Activated CD8-positive, alpha-beta memory T cell treated with anti-CD3 and anti-CD28 coated beads, Interleukin-2, amount 10 ng/mL, durations not matched to agents 7 days and 5 days (primary cell): ENCODE measurements around the gene PRKRIP1. TPM values are rescaled to one million over a fixed set of nuclear protein-coding genes. Genes with fewer than 3 reads are reported as not detected.
"Not testable (repeated sequence)": the region's sequence is repeated elsewhere in the genome, so short reads cannot be mapped to it uniquely, and the experiment has no call there.

Experiments used
- ATAC-seq: fragments of 150-1000 bp; cut with Tn5 transposase; one replicate; pipeline ENCODE4 v1.10.0; 2021; ENCODE audit warnings: moderate library complexity
- CTCF ChIA-PET: fragments of 350-600 bp; sonication (Branson Sonifier 250); formaldehyde crosslinking; loops from one replicate; lab custom pipeline; 2021; ENCODE audit warnings: antibody characterized with exemption; lab: Charles Lee
- DNase-seq: peaks from one replicate; pipeline ENCODE4 v3.0.0-alpha.2; 2020
- H3K27ac Mint-ChIP-seq: one replicate; pipeline ENCODE4 v1.8.0; 2021; ENCODE audit warnings: mild to moderate bottlenecking, mixed read lengths
- H3K27me3 Mint-ChIP-seq: one replicate; pipeline ENCODE4 v1.8.0; 2021; ENCODE audit warnings: mixed read lengths
- H3K36me3 Mint-ChIP-seq: one replicate; pipeline ENCODE4 v1.8.0; 2021; ENCODE audit warnings: mild to moderate bottlenecking, mixed read lengths
- H3K4me1 Mint-ChIP-seq: one replicate; pipeline ENCODE4 v1.8.0; 2021; ENCODE audit warnings: mixed read lengths
- H3K4me3 Mint-ChIP-seq: one replicate; pipeline ENCODE4 v1.8.0; 2021; ENCODE audit warnings: mild to moderate bottlenecking, moderate library complexity, mixed read lengths
- H3K9me3 Mint-ChIP-seq: one replicate; pipeline ENCODE4 v1.8.0; 2022; ENCODE audit warnings: low read depth, mixed read lengths
- total RNA-seq, 2 experiments: library from RNA; stranded (reverse); gene quantifications; one replicate each; pipeline ENCODE4 v1.2.3, GENCODE V29; 2021

Gene PRKRIP1
- total RNA-seq, 2 experiments from 2014 or later, result 22.2 to 34.5 TPM

DNA sequence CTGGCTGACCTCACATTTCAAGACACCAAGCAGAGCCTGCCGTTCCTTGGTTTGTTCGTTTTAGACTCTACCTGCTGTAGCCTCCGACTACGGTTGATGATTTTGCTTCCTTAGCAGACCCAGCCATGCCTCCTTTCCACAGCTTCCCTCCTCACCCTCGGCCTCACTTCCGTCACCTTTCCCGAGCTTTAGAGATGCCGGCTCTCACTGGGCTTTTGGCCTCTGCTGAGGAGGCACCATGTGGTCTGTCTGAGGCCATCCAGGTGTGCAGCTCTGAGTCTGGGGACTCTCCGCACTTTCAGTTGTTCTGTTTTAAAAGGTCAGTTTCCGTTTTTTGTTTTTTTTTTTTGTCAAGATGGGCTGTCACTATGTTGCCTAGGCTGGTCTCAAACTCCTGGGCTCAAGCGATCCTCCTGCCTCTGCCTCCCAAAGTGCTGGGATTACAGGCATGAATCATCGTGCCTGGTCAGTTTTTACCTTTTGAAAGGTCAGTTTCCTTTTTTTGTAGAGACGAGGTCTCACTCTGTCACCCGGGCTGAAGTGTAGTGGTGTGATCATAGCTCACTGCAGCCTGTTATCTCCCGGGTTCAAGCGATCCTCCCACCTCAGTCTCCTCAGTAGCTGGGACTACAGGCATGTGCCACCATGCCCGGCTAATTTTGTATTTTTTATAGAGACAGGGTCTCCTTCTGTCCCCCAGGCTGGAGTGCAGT lies 49.0 kb downstream of the PRKRIP1 start:
- Mint-ChIP-seq H3K4me3 (no peak overlapping the region), H3K27me3 (no peaks in the 10 kb centered on the region), H3K4me1 (peaks cover 10% of the 10 kb centered on the region), H3K9me3 (no peaks in the 10 kb centered on the region), H3K36me3 (peaks cover 12% of the 10 kb centered on the region), H3K27ac (peak overlapping the region; percentile 25)
- ATAC-seq (no peak), DNase-seq (no peak)
- CTCF ChIA-PET, result interaction anchor here (1.5 to 2.6 kb wide), 2 partner anchors 11 to 41 kb away, joined by 5 to 10 read pairs; partner anchors contain the start of gene ORAI2

DNA sequence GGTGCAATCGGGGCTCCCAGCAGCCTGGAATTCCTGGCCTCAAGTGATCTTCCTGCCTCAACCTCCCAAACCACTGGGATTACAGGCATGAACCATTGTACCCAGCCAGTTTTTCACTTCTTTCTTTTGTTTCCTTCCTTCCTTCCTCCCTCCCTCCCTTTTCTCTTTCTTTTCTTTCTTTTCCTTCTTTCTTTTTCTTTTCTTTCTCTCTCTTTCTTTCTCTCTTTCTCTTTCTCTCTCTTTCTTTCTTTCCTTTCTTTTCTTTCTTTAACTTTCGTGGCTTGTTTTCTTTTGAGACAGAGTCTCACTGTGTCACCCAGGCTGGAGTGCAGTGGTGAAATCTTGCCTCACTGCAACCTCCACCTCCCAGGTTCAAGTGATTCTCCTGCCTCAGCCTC lies 49.5 kb downstream of the PRKRIP1 start:
- no peak overlapping the region for H3K4me3 Mint-ChIP-seq
- ATAC-seq (no peak), DNase-seq (no peak)
- no peaks in the 10 kb centered on the region for H3K9me3 Mint-ChIP-seq
- no peaks in the 10 kb centered on the region for H3K27me3 Mint-ChIP-seq
- CTCF ChIA-PET, result interaction anchor here (1.4 to 1.5 kb wide), 2 partner anchors 12 to 41 kb away, joined by 3 to 5 read pairs; partner anchors contain the start of gene ORAI2
- H3K4me1 Mint-ChIP-seq, result peaks cover 10% of the 10 kb centered on the region
- H3K36me3 Mint-ChIP-seq, result peaks cover 12% of the 10 kb centered on the region
- H3K27ac Mint-ChIP-seq, result peak overlapping the region; percentile 4

DNA sequence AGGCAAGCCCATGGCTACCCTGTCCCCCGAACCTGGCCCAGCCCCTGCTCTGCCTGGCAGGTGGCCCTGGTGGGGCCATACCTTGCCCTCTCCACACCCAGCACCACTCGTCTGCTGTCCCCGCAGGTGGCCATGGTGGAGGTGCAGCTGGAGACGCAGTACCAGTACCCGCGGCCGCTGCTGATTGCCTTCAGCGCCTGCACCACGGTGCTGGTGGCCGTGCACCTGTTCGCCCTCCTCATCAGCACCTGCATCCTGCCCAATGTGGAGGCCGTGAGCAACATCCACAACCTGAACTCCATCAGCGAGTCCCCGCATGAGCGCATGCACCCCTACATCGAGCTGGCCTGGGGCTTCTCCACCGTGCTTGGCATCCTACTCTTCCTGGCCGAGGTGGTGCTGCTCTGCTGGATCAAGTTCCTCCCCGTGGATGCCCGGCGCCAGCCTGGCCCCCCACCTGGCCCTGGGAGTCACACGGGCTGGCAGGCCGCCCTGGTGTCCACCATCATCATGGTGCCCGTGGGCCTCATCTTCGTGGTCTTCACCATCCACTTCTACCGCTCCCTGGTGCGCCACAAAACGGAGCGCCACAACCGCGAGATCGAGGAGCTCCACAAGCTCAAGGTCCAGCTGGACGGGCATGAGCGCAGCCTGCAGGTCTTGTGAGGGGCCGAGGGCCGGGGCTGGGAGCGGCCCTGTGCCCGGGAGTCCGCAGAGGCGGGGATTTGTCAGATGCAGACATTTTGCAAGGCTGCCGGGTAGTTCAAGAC lies 50.4 kb downstream of the PRKRIP1 start:
- Mint-ChIP-seq H3K27ac (no peak overlapping the region), H3K4me3 (no peak overlapping the region), H3K4me1 (peaks cover 10% of the 10 kb centered on the region), H3K36me3 (peaks cover 11% of the 10 kb centered on the region), H3K9me3 (no peaks in the 10 kb centered on the region), H3K27me3 (no peaks in the 10 kb centered on the region)
- CTCF ChIA-PET, result interaction anchor here (1.4 kb wide), 1 partner anchor 42 kb away, joined by 3 read pairs; no protein-coding TSS in a partner anchor
- DNase-seq (no peak), ATAC-seq (no peak)

DNA sequence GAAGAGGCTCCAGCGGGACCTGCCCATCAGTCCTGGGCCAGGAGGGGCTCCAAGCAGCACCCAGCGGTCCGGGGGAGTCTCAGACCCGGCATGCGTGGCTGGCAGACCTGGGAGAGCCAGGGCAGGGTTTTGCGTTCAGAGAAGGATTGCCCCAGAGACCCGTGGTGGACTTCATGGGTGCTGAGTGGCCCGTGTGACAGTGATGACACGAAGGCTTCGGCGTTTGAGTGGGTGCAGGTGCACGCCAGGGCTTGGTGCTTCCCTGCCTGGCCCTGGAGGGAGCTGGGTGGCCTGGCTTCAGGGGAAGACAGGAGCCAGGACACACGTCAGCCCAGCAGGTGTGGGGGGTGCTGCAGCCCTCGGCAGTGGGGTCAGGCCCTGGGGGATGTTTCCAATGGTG lies 51.1 kb downstream of the PRKRIP1 start:
- no peak for ATAC-seq
- H3K27me3 Mint-ChIP-seq, result no peaks in the 10 kb centered on the region
- DNase-seq, result no peak
- no peaks in the 10 kb centered on the region for H3K9me3 Mint-ChIP-seq
- peaks cover 8% of the 10 kb centered on the region for H3K36me3 Mint-ChIP-seq
- H3K27ac Mint-ChIP-seq, result no peak overlapping the region
- CTCF ChIA-PET, result interaction anchor here (1.4 kb wide), 1 partner anchor 43 kb away, joined by 3 read pairs; no protein-coding TSS in a partner anchor
- peaks cover 7% of the 10 kb centered on the region for H3K4me1 Mint-ChIP-seq
- H3K4me3 Mint-ChIP-seq, result no peak overlapping the region

DNA sequence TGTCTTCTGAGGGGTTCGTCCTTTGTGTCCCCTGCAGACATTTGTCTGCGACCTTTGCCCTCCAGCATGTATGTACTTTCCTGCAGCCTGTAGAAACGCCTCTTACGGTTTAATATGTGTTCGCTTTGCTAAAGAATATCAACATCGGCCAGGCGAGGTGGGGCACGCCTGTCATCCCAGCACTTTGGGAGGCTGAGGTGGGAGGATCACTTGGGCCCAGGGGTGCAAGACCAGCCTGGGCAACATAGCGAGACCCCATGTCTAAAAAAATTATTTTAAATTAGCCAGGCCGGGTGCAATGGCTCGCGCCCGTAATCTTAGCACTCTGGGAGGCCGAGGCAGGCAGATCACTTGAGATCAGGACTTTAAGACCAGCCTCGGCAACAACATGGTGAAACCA lies 53.0 kb downstream of the PRKRIP1 start:
- CTCF ChIA-PET, result interaction anchor here (1.5 to 2.0 kb wide), 3 partner anchors 15 to 42 kb away, joined by 4 to 20 read pairs (median 7); no protein-coding TSS in a partner anchor
- H3K36me3 Mint-ChIP-seq, result peaks cover 8% of the 10 kb centered on the region
- no peak overlapping the region for H3K27ac Mint-ChIP-seq
- H3K4me3 Mint-ChIP-seq, result no peak overlapping the region
- no peaks in the 10 kb centered on the region for H3K9me3 Mint-ChIP-seq
- H3K27me3 Mint-ChIP-seq, result no peaks in the 10 kb centered on the region
- DNase-seq (no peak), ATAC-seq (no peak)
- H3K4me1 Mint-ChIP-seq, result no peaks in the 10 kb centered on the region

DNA sequence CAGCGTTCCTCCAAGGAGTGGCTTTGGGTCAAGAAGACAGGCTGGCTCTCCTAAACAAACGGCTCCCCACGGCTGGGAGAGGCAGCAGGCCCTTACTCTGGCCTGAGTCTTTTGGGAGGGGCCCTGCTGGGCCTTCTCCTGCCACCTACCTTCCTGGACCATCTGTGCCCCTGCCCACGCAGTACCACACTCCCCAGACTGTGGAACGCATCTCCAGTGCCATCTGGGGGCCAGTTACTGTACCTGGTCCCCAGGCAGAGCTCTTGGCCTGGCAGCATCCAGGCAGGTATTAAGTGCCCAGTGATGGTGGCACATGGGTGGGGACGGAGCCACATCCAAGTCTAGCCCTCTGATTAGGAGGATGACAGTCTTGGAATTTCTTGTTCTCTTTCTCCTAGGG lies 54.1 kb downstream of the PRKRIP1 start:
- Mint-ChIP-seq H3K4me1 (no peaks in the 10 kb centered on the region), H3K4me3 (no peak overlapping the region), H3K27ac (no peak overlapping the region), H3K27me3 (no peaks in the 10 kb centered on the region), H3K9me3 (no peaks in the 10 kb centered on the region), H3K36me3 (peaks cover 3% of the 10 kb centered on the region)
- CTCF ChIA-PET, result interaction anchor here (0.8 to 2.0 kb wide), 11 partner anchors 9 to 48 kb away, joined by 3 to 20 read pairs (median 4); no protein-coding TSS in a partner anchor
- ATAC-seq (peak; percentile 74), DNase-seq (no peak)

DNA sequence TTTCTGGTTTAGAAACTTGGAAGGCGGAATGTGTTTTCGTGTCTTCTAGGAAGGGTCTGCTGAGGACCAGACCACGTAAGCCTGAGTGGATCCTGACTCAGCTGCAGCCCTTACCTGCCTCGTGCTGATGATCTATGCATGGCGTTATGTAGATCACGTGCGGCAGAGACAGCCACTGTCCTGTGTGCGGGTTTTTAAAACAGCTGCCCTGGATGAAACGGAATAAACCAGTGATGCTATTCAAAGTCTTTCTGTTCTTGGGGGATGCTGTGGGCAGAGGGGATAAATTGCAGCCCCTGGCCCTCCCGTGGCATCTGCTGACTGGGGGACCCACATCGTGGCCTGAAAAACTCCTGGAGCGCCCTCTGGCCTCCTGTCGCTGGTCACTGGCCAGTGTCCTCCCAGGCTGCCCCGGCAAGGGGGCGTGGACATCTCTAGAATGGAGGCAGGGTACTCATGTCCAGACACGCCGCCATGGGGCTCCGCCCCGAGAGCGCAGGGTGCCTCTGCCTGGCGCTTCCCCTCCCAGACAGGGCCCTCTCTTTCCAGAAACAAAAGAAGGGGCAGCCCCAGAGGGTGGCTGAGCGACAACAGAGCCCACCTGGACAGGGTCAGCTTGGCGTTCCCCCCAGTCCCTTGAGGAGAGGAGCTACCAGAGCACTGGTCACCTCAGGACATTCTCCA lies 55.4 kb downstream of the PRKRIP1 start:
- Mint-ChIP-seq H3K27me3 (no peaks in the 10 kb centered on the region), H3K9me3 (no peaks in the 10 kb centered on the region), H3K4me1 (no peaks in the 10 kb centered on the region), H3K27ac (no peak overlapping the region), H3K36me3 (peaks cover 3% of the 10 kb centered on the region), H3K4me3 (no peak overlapping the region)
- CTCF ChIA-PET, result interaction anchor here (0.9 to 2.5 kb wide), 5 partner anchors 10 to 47 kb away, joined by 3 to 7 read pairs (median 4); no protein-coding TSS in a partner anchor
- DNase-seq (no peak), ATAC-seq (no peak)

DNA sequence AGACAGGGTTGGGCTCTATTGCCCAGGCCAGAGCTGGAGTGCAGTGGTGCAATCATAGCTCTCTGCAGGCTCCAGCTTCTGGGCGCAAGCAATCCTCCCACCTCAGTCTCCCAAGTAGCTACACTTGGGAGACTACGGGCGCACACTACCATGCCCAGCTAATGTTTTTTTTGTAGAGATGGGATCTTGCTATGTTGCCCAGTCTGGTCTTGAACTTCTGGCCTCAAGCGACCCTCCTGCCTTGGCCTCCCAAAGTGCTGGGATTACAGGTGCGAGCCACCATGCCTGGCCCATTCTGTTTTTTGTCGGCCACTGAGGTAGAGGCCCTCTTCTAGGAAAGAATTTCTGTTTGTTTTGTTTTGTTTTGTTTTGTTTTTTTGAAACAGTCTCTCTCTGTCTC lies 56.3 kb downstream of the PRKRIP1 start:
- no peak overlapping the region for H3K4me3 Mint-ChIP-seq
- H3K27ac Mint-ChIP-seq, result no peak overlapping the region
- DNase-seq (no peak), ATAC-seq (no peak)
- no peaks in the 10 kb centered on the region for H3K27me3 Mint-ChIP-seq
- H3K9me3 Mint-ChIP-seq, result no peaks in the 10 kb centered on the region
- H3K36me3 Mint-ChIP-seq, result peaks cover 3% of the 10 kb centered on the region
- CTCF ChIA-PET, result interaction anchor here (1.1 to 2.5 kb wide), 3 partner anchors 19 to 48 kb away, joined by 3 to 7 read pairs (median 4); no protein-coding TSS in a partner anchor
- no peaks in the 10 kb centered on the region for H3K4me1 Mint-ChIP-seq

DNA sequence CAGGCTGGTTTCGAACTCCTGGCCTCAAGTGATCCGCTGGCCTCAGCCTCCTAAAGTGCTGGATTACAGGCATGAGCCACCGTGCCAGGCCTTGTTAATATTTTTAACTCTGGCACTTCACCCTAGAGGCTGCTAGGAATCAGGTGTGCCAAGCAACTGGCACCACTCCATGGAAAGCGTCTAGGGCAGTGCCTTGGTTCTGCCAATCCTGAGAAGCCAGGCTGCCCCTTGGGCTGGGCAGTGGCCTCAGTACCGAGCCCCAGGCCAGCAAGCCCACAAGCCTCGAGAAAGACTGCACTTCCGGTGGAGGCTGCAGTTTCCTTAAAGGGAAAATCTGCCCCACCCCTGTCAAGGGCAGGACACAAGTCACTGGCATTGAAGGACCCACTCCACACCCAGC lies 57.2 kb downstream of the PRKRIP1 start:
- peaks cover 5% of the 10 kb centered on the region for H3K36me3 Mint-ChIP-seq
- no peak overlapping the region for H3K4me3 Mint-ChIP-seq
- no peaks in the 10 kb centered on the region for H3K9me3 Mint-ChIP-seq
- DNase-seq (no peak), ATAC-seq (no peak)
- CTCF ChIA-PET, result interaction anchor here (2.5 kb wide), 1 partner anchor 49 kb away, joined by 7 read pairs; no protein-coding TSS in a partner anchor
- H3K27me3 Mint-ChIP-seq, result no peaks in the 10 kb centered on the region
- no peak overlapping the region for H3K27ac Mint-ChIP-seq
- H3K4me1 Mint-ChIP-seq, result no peaks in the 10 kb centered on the region

DNA sequence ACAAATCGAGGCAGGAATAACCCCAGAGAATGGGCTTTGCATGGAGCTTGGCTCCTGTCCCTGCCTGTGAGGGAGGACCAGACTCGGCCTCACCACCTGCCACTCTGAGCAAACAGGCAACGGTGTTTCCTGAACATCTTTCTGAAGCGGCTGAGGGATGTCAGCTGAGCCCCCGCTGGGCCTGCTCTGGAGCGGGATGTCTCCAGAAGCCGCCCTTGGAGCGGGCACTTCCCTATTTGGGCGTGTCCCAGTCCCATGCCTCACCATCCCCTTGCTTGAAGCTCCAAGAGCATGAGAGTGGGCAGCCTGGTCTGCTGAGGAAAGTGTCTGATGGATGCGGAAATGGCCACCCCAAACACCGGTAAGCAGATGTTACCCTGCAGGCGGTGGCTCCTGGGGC lies 58.3 kb downstream of the PRKRIP1 start:
- Mint-ChIP-seq H3K27me3 (no peaks in the 10 kb centered on the region), H3K4me1 (no peaks in the 10 kb centered on the region), H3K9me3 (no peaks in the 10 kb centered on the region), H3K36me3 (peaks cover 4% of the 10 kb centered on the region), H3K27ac (no peak overlapping the region), H3K4me3 (no peak overlapping the region)
- ATAC-seq (no peak), DNase-seq (no peak)
- CTCF ChIA-PET, result interaction anchor here (0.6 to 1.5 kb wide), 4 partner anchors 8 to 50 kb away, joined by 3 to 4 read pairs (median 4); no protein-coding TSS in a partner anchor

DNA sequence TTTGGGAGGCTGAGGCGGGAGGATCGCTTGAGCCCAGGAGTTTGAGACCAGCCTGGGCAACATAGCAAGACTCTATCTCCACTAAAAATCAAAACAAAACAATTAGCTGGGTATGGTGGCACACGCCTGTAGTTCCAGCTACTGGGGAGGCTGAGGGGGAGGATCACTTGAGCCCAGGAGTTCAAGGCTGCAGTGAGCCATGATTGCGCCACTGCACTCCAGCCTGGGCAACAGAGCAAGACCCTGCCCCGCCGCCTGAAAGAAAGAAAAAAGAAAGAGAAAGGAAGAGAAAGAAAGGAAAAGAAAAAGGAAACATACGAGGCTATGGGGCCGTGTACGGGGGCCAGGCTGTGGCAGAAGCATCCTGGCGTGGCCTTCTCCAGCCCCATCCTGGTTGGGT lies 58.8 kb downstream of the PRKRIP1 start:
- H3K36me3 Mint-ChIP-seq, H3K4me1 Mint-ChIP-seq, H3K9me3 Mint-ChIP-seq, ATAC-seq, H3K4me3 Mint-ChIP-seq, H3K27me3 Mint-ChIP-seq, DNase-seq: not testable (repeated sequence)
- H3K27ac Mint-ChIP-seq, result peak overlapping the region; percentile 49
- CTCF ChIA-PET, result interaction anchor here (1.0 to 1.5 kb wide), 3 partner anchors 20 to 51 kb away, joined by 3 to 4 read pairs (median 3); no protein-coding TSS in a partner anchor

DNA sequence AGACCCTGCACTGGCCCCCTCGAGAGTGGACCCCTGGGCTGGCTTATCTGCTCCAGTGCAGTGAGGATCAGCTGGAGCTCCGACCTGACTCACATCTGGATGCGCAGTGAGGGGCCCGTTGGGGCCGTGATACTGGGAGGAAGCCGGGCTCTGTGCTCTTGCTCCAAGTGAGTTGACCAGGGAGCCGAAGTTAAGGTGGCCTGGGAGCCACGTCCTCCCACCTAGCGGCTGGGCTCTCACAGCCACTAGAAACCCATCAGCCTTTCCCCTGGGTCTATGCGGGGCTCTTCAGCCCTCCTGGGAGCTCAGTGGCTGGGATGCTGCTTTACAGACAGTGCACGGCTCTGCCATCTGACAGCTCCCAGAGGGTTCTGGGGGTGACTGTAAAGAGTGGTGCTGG lies 59.4 kb downstream of the PRKRIP1 start:
- CTCF ChIA-PET, result interaction anchor here (1.0 to 1.5 kb wide), 4 partner anchors 20 to 64 kb away, joined by 3 to 4 read pairs (median 3); no protein-coding TSS in a partner anchor

More for the DNA sequence above, 59.4 kb downstream of the PRKRIP1 start:
- Mint-ChIP-seq H3K9me3 (no peaks in the 10 kb centered on the region), H3K27me3 (no peaks in the 10 kb centered on the region), H3K4me1 (no peaks in the 10 kb centered on the region), H3K4me3 (no peak overlapping the region), H3K27ac (no peak overlapping the region), H3K36me3 (peaks cover 4% of the 10 kb centered on the region)
- ATAC-seq (no peak), DNase-seq (no peak)
